Activated CD8-positive, alpha-beta memory T cell treated with anti-CD3 and anti-CD28 coated beads for 4 hours (primary cell): ENCODE data around the gene NUDT15.
A peak's percentile ranks its signal among the peaks of the same experiment; 100 is the strongest.
"Not testable (repeated sequence)": the region's sequence is repeated elsewhere in the genome, so short reads cannot be mapped to it uniquely, and the experiment has no call there.

Source experiments
- DNase-seq, 2 donors: peaks; one replicate each; pipeline ENCODE4 v3.0.0-alpha.2; 2020; ENCODE audit warnings: low read depth in 2 of 2

The NUDT15 gene

GRCh38 chr13:48037346-48038173 lies at the start of gene NUDT15:
NUDT15 (plus strand) TSS chr13:48037726; CDS start chr13:48037747, 21 bp downstream.
- peak; percentile 85 to 88 for DNase-seq

GRCh38 chr13:47990427-47990826 lies 47.1 kb upstream of the NUDT15 start:
- no peak for DNase-seq

GRCh38 chr13:47990920-47991466 lies 46.5 kb upstream of the NUDT15 start:
- no peak for DNase-seq

GRCh38 chr13:47991859-47992258 lies 45.7 kb upstream of the NUDT15 start:
- no peak for DNase-seq

GRCh38 chr13:47997384-47997783 lies 40.1 kb upstream of the NUDT15 start:
- DNase-seq = no peak

- DNase-seq = no peak
Observed at GRCh38 chr13:47999973-48000372, 37.6 kb upstream of the NUDT15 start.

GRCh38 chr13:48000559-48001113 lies 36.9 kb upstream of the NUDT15 start:
- no peak for DNase-seq

- peak; percentile 80 to 84 for DNase-seq
Observed at GRCh38 chr13:48001114-48001881, 36.2 kb upstream of the NUDT15 start, which contains the start of gene SUCLA2. SUCLA2 (minus strand) TSS chr13:48001273; CDS start chr13:48001269, 4 bp downstream.

- not testable (repeated sequence) for DNase-seq
Observed at GRCh38 chr13:48001999-48002398, 35.5 kb upstream of the NUDT15 start.

- DNase-seq = no peak
Observed at GRCh38 chr13:48004201-48004600, 33.3 kb upstream of the NUDT15 start.

- DNase-seq = no peak
Observed at GRCh38 chr13:48006396-48006795, 31.1 kb upstream of the NUDT15 start.

GRCh38 chr13:48009284-48009683 lies 28.2 kb upstream of the NUDT15 start:
- DNase-seq = no peak

GRCh38 chr13:48010698-48011097 lies 26.8 kb upstream of the NUDT15 start:
- no peak for DNase-seq

GRCh38 chr13:48012668-48013067 lies 24.9 kb upstream of the NUDT15 start:
- DNase-seq = no peak

GRCh38 chr13:48014359-48014758 lies 23.2 kb upstream of the NUDT15 start:
- no peak for DNase-seq

GRCh38 chr13:48018637-48019036 lies 18.9 kb upstream of the NUDT15 start:
- no peak for DNase-seq

GRCh38 chr13:48019796-48020195 lies 17.7 kb upstream of the NUDT15 start:
- no peak for DNase-seq

- no peak for DNase-seq
Observed at GRCh38 chr13:48028066-48028465, 9.5 kb upstream of the NUDT15 start.

GRCh38 chr13:48029859-48030258 lies 7.7 kb upstream of the NUDT15 start:
- DNase-seq = no peak

- no peak for DNase-seq
Observed at GRCh38 chr13:48038761-48039160, 1.2 kb downstream of the NUDT15 start.

- no peak for DNase-seq
Observed at GRCh38 chr13:48040049-48040448, 2.5 kb downstream of the NUDT15 start.

- no peak for DNase-seq
Observed at GRCh38 chr13:48040896-48041295, 3.4 kb downstream of the NUDT15 start.
